Upper lobe of right lung (tissue), 1 donor: Measurements from ENCODE around the gene RASSF1. TPM values are rescaled to one million over a fixed set of nuclear protein-coding genes. Genes with fewer than 3 reads are reported as not detected.

ENCODE experiments used
- ATAC-seq: fragments of 200-7000 bp; cut with Tn5 transposase; one replicate; pipeline ENCODE4 v1.9.1; 2020; ENCODE audit warnings: mild to moderate bottlenecking, moderate library complexity
- DNase-seq: peaks from one replicate; pipeline ENCODE4 v3.0.0-alpha.2; 2020
- H3K27ac ChIP-seq: fragments of 200-600 bp; one replicate; pipeline ENCODE4 v1.8.0; 2022
- H3K27me3 ChIP-seq: fragments of 200-600 bp; one replicate; pipeline ENCODE4 v1.8.0; 2022; ENCODE audit warnings: mild to moderate bottlenecking
- H3K36me3 ChIP-seq: fragments of 200-600 bp; one replicate; pipeline ENCODE4 v1.8.0; 2022
- H3K4me1 ChIP-seq: fragments of 200-600 bp; one replicate; pipeline ENCODE4 v1.8.0; 2022
- H3K4me3 ChIP-seq: fragments of 200-600 bp; one replicate; pipeline ENCODE4 v1.8.0; 2022; ENCODE audit warnings: mild to moderate bottlenecking
- H3K9me3 ChIP-seq: fragments of 200-600 bp; one replicate; pipeline ENCODE4 v1.8.0; 2022
- intact Hi-C: fragments of 100-400 bp; cut with DNase I; formaldehyde crosslinking; loops from one replicate; pipeline ENCODE4 v1.11.0; 2022
- total RNA-seq: library from RNA; stranded (reverse); fragmentation: NEBNext Ultra II Directional; extraction: Animal tissue kit (Norgen Biotek cat#: 25700); gene quantifications from one replicate; pipeline ENCODE4 v1.2.1, GENCODE V29; 2021
- TF ChIP-seq, protein P1 (sequence below): fragments of 200-600 bp; IDR thresholded peaks from one replicate; pipeline ENCODE4 v1.8.0; 2022; ENCODE audit warnings: antibody characterized with exemption
- donor health status: DM: no; HTN: yes; CAD: no; lungs with severe emphysema.

The RASSF1 gene
- total RNA-seq, 1 donor from 2014 or later = 39.1 TPM

DNA sequence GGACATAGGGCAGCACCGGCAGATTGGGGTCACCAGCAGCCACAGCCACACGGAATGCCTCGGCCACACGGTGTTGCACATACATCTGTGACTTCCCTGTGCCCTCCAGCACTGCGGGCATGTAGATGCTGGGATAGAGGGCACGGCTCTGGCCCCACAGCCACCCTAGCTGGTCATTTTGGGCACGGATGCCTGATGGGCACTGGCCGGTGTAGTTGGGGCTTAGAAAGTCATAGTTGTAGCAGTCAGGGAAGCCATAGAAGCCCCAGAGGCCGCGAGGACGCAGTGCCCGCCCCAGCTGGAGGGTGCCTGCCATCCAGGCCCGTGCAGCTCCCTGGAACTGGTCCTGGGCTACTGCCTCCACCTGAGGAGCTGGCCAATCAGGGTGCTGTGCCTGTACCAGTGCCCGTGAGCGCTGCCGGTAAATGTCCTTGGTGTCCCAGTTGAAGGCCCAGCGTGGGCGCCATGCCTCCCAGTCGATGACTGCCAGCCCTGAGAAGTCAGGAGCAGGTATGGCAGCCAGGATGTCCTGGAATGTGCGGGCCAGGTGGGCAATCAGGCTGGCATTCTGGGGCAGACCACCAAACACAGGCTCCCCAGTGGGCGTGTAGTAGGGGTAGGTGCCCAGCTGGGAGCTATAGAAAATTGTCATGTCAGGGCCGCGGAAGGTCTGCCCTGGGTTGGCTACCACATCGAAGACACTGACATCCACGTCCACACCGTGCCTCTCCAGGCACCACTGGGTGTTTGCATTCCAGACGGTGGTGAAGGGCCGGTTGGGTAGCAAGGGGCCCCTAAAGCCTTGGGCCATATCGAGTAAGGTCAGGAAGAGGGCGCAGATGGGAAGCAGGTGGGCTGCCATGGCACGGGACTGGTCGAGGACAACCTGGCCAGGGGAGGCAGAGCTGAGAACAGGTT is 38.3 kb downstream of the RASSF1 start:
- Histone ChIP-seq H3K4me1 (peaks cover 33% of the 10 kb centered on the region), H3K9me3 (no peaks in the 10 kb centered on the region), H3K4me3 (peak overlapping the region; percentile 65), H3K36me3 (no peaks in the 10 kb centered on the region), H3K27ac (peak overlapping the region; percentile 79), H3K27me3 (no peaks in the 10 kb centered on the region)
- TF ChIP-seq, protein P1, sequence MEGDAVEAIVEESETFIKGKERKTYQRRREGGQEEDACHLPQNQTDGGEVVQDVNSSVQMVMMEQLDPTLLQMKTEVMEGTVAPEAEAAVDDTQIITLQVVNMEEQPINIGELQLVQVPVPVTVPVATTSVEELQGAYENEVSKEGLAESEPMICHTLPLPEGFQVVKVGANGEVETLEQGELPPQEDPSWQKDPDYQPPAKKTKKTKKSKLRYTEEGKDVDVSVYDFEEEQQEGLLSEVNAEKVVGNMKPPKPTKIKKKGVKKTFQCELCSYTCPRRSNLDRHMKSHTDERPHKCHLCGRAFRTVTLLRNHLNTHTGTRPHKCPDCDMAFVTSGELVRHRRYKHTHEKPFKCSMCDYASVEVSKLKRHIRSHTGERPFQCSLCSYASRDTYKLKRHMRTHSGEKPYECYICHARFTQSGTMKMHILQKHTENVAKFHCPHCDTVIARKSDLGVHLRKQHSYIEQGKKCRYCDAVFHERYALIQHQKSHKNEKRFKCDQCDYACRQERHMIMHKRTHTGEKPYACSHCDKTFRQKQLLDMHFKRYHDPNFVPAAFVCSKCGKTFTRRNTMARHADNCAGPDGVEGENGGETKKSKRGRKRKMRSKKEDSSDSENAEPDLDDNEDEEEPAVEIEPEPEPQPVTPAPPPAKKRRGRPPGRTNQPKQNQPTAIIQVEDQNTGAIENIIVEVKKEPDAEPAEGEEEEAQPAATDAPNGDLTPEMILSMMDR = no peak
- DNase-seq (no peak), ATAC-seq (no peak)
- intact Hi-C loops = no loop called here

DNA sequence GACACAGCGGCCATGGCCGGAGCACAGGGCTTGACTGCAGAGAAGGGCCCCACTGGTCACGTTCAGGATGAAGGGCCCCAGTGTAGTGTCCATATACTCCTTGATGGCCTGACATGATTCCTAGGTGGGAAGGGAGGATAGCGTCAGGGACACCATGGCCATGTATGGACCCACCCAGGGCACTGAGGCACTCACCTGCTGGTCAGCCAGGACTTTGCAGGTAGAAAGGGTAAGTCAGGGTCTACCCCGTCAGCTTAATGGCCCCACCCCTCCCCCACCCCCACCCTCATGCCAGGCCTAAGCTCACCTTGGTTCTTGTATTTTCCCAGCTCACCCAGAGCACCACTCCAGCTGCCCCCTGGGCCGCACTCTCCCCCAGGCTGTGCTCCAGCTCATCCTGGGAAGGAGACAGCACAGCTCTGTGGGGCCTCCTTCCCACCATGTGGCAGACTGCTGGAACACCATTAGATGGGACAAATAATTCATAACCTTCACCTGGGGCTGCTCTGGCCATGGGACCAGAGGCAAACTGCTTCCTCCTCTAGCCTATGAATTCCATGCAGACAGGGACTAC is 39.9 kb downstream of the RASSF1 start:
- H3K27ac ChIP-seq = peak overlapping the region; percentile 87
- no peaks in the 10 kb centered on the region for H3K36me3 ChIP-seq
- TF ChIP-seq, protein P1 = no peak
- intact Hi-C loops = no loop called here
- no peak for DNase-seq
- peaks cover 33% of the 10 kb centered on the region for H3K4me1 ChIP-seq
- H3K27me3 ChIP-seq = no peaks in the 10 kb centered on the region
- peak overlapping the region; percentile 65 for H3K4me3 ChIP-seq
- H3K9me3 ChIP-seq = no peaks in the 10 kb centered on the region
- ATAC-seq = no peak

DNA sequence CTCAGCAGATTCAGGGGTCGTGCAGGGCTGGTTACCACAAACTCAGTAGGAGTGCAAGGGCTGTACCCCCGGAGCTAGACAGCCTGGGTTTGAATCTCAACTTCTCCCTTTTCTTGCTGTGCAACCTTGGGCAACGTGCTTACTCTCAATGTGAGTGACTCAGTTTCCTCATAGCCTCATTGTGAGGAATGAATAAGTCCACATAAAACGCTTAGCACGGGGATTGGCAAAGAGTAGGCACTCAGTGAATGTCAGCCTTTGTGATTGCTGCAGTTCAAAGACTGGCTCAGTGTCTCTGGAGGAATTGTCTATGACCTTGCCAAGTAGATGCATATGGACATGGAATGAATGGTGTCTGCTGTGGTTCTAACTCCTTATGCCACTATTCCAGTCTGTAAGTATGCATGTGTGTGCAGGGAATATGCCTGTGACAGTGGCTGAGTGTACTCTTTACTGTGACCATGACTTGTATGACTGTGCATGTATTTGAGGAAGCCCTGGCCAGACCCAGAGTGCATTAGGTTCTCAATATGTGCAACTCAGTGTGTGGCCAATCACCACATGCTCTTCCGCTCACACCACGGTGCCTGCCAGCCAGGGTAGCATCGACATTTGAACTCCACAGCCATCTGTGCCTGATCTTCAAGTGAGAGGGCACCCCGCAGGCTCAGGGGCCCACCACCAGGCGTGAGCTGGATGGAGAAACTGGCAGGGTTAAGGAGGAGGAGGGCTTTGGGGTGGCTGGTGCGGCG is 40.5 kb downstream of the RASSF1 start:
- ATAC-seq (peak; percentile 14), DNase-seq (no peak)
- TF ChIP-seq, protein P1 = no peak
- peak overlapping the region; percentile 65 for H3K4me3 ChIP-seq
- intact Hi-C loops = no loop called here
- no peaks in the 10 kb centered on the region for H3K36me3 ChIP-seq
- no peaks in the 10 kb centered on the region for H3K9me3 ChIP-seq
- peak overlapping the region; percentile 87 for H3K27ac ChIP-seq
- no peaks in the 10 kb centered on the region for H3K27me3 ChIP-seq
- H3K4me1 ChIP-seq = peaks cover 33% of the 10 kb centered on the region

DNA sequence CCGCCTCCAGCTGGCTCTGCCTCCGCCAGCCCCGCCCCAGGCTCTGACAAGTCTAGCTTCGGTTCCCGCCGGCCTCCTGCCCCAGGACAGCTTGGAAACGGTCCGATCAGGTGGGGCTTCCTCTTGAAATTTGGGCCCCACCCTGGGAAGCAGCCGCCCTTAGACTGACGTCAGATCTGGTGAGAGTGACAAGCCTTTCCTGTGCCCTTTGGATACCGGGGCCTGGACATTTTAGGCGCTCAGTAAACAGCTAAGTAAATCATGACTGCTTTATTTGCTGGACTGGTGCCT is 41.1 kb downstream of the RASSF1 start:
- Histone ChIP-seq H3K27ac (peak overlapping the region; percentile 87), H3K27me3 (no peaks in the 10 kb centered on the region), H3K4me1 (peaks cover 33% of the 10 kb centered on the region), H3K4me3 (peak overlapping the region; percentile 65), H3K36me3 (no peaks in the 10 kb centered on the region), H3K9me3 (no peaks in the 10 kb centered on the region)
- DNase-seq = no peak
- ATAC-seq = no peak
- TF ChIP-seq, protein P1 = no peak
- intact Hi-C loops = no loop called here

DNA sequence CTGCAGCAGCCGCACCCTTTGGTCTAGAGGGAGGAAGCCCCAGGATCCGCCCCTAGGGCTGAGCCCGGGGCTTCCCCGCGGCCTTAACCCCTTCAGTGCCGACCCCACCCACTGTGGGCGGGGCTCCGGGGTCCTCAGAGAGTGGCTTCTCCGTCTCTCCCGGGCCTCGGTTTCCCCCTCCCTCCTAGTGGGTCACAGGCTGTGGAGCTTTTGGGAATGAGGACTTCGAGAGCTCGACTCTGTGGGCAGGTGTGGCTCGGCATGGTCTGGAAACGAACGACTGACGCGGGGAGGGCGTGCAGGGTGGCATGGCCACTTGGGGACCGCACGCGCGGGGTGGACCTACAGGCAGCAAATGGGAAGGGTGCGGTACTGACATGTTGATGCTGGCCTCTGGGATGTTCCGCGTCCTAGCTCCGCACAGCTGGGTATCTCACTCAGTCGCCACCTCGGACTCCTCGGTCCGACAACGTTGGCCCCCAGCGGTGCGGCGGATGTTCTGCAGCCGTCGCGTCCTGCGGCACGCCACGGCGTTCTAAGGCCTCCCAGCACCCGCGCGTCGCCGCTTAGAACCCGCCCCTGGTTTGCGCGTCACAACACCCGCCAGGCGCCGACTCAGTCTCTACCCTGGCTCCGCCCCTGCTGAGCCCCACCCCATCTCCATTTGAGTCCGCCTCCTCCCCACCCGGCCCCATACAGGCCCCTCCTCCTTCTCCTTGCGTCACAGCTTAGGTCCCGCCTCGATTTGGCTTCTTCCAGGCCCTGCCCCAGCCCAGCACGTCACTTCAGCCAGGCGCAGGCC is 41.6 kb downstream of the RASSF1 start, which contains the start of the genes HYAL3 and NAA80:
HYAL3 (minus strand) TSS at position 570 of the 802 bp plus-strand sequence. CDS start 3,803 bp downstream, outside the sequence.
NAA80 (minus strand) TSS at position 570 of the 802 bp plus-strand sequence. CDS start 1,942 bp downstream, outside the sequence.
- peak; percentile 99 for DNase-seq
- H3K36me3 ChIP-seq = no peaks in the 10 kb centered on the region
- TF ChIP-seq, protein P1 = peak; percentile 47
- H3K27ac ChIP-seq = peak within 1 kb of the TSS; percentile 87
- no peaks in the 10 kb centered on the region for H3K27me3 ChIP-seq
- peaks cover 33% of the 10 kb centered on the region for H3K4me1 ChIP-seq
- H3K4me3 ChIP-seq = peak within 1 kb of the TSS; percentile 65
- ATAC-seq = peak; percentile 89
- no peaks in the 10 kb centered on the region for H3K9me3 ChIP-seq
- intact Hi-C loops = no loop called here
